GM10248 (cell line): ENCODE data around the gene ALKBH3.
A peak's percentile ranks its signal among the peaks of the same experiment; 100 is the strongest.

ENCODE experiments used
- CTCF ChIA-PET: fragments of 300-600 bp; sonication (Branson Sonifier 250); formaldehyde crosslinking; extraction: SDS; loops from one replicate; lab custom pipeline; 2021; ENCODE audit warnings: antibody characterized with exemption; lab: Yijun Ruan, JAX
- POLR2A ChIA-PET: fragments of 350-650 bp; sonication (Branson Sonifier 250); formaldehyde crosslinking; extraction: SDS; loops from one replicate; lab custom pipeline; 2020; ENCODE audit warnings: antibody characterized with exemption; lab: Yijun Ruan, JAX
- DNase-seq: peaks from one replicate; pipeline ENCODE4 v3.0.0; 2012; ENCODE audit errors: extremely low spot score
- CTCF ChIP-seq: IDR thresholded peaks from 2 replicates; pipeline ENCODE4 v1.5.1; 2012; ENCODE audit warnings: mild to moderate bottlenecking, low read depth; ENCODE audit errors: extremely low read depth, missing control alignments, control extremely low read depth

Gene ALKBH3

GRCh38 chr11:43944761-43945311 is 64.2 kb downstream of the ALKBH3 start:
- DNase-seq = peak; percentile 80
- CTCF ChIA-PET = interaction anchor here (0.6 to 1.6 kb wide), 14 partner anchors 11 to 385 kb away, joined by 3 to 8 read pairs (median 3); no protein-coding TSS in a partner anchor
- peak; percentile 77 for TF ChIP-seq CTCF
- POLR2A ChIA-PET = no interaction called here

- CTCF ChIA-PET = interaction anchor here (0.9 to 1.7 kb wide), 6 partner anchors 14 to 121 kb away, joined by 3 to 5 read pairs (median 4); no protein-coding TSS in a partner anchor
- no peak for DNase-seq
- POLR2A ChIA-PET = interaction anchor here (0.8 kb wide), 1 partner anchor 119 kb away, joined by 3 read pairs; the partner anchor contains the start of gene ACCS
- TF ChIP-seq CTCF = no peak
These were observed 66.4 kb downstream of the ALKBH3 start for GRCh38 chr11:43947003-43947500.

- no peak for DNase-seq
- CTCF ChIA-PET = interaction anchor here (1.1 to 1.4 kb wide), 3 partner anchors 18 to 87 kb away, joined by 3 to 5 read pairs (median 3); no protein-coding TSS in a partner anchor
- POLR2A ChIA-PET = no interaction called here
- TF ChIP-seq CTCF = no peak
These were observed 67.2 kb downstream of the ALKBH3 start for GRCh38 chr11:43947815-43948214.

- no peak for TF ChIP-seq CTCF
- ChIA-PET CTCF (interaction anchor here (1.1 to 1.4 kb wide), 4 partner anchors 9 to 86 kb away, joined by 3 to 5 read pairs (median 3); no protein-coding TSS in a partner anchor), POLR2A (no interaction called here)
- no peak for DNase-seq
These were observed 68.0 kb downstream of the ALKBH3 start for GRCh38 chr11:43948341-43949225.

GRCh38 chr11:43950311-43950855 is 69.8 kb downstream of the ALKBH3 start:
- TF ChIP-seq CTCF = no peak
- no peak for DNase-seq
- POLR2A ChIA-PET = no interaction called here
- CTCF ChIA-PET = interaction anchor here (1.2 kb wide), 1 partner anchor 10 kb away, joined by 3 read pairs; no protein-coding TSS in a partner anchor

- ChIA-PET CTCF (no interaction called here), POLR2A (no interaction called here)
- TF ChIP-seq CTCF = no peak
- DNase-seq = no peak
These were observed 70.6 kb downstream of the ALKBH3 start for GRCh38 chr11:43951231-43951630.
